Pancreas (tissue), 10 donors: ENCODE data around the gene LANCL2. TPM values are rescaled to one million over a fixed set of nuclear protein-coding genes. Genes with fewer than 3 reads are reported as not detected.

Experiments used
- ATAC-seq, 4 donors: fragments of 200-7000 bp; cut with Tn5 transposase; one replicate each; pipeline versions ENCODE4 v1.8.0 to v1.9.1; 2020; ENCODE audit warnings: mild to moderate bottlenecking in 4 of 4, moderate library complexity in 4 of 4
- DNase-seq, 6 donors: peaks; one replicate each; pipeline ENCODE4 v3.0.0-alpha.2; 2020
- FAIRE-seq: peaks from 2 replicates; lab custom pipeline; 2012; peaks lifted over from hg19 to GRCh38; lab: Jason Lieb, UNC
- H3K27ac ChIP-seq, 4 donors: fragments of 200-600 bp; sonication (generic); 1 replicate in 3 of 4; 2 replicates in 1 of 4; pipeline versions ENCODE4 v1.5.0 to v1.8.0; 2020
- H3K27me3 ChIP-seq, 4 donors: fragments of 200-600 bp; one replicate each; pipeline ENCODE4 v1.8.0; 2021
- H3K36me3 ChIP-seq, 3 donors: fragments of 200-600 bp; sonication (generic) in 1 of 3; one replicate each; pipeline versions ENCODE4 v1.5.0 to v1.8.0; 2020 to 2021
- H3K4me1 ChIP-seq, 3 donors: fragments of 200-600 bp; one replicate each; pipeline ENCODE4 v1.8.0; 2021
- H3K4me3 ChIP-seq, 4 donors: fragments of 200-600 bp; sonication (generic) in 2 of 4; one replicate each; pipeline versions ENCODE4 v1.5.0 to v1.8.0; 2020 to 2021
- H3K9me3 ChIP-seq, 4 donors: fragments of 200-600 bp; one replicate each; pipeline ENCODE4 v1.8.0; 2021
- CTCF ChIP-seq, 4 donors: fragments of 200-600 bp; sonication (generic) in 3 of 4; IDR thresholded peaks; one replicate each; pipeline versions ENCODE4 v1.5.0 to v1.8.0; 2021; ENCODE audit warnings: antibody characterized with exemption in 4 of 4
- WGBS, 2 donors: extraction: QIAGEN DNeasy Blood & Tissue Kit; methylation state at CpG; one replicate each; pipeline ENCODE4 v1.1.7; 2013; 5-methylcytosine and 5-hydroxymethylcytosine counted together
- intact Hi-C, 3 donors: fragments of 100-400 bp; cut with DNase I; formaldehyde crosslinking; loops; one replicate each; pipeline versions ENCODE4 v1.11.1 to v1.14.2; 2022
- polyA plus RNA-seq, 2 donors: library from polyadenylated mRNA; stranded (reverse); fragments of 200-250 nt; gene quantifications; one replicate each; pipeline ENCODE4 v1.2.3, GENCODE V29; 2013
- total RNA-seq, 6 donors: library from RNA; stranded (reverse); fragmentation: NEBNext Ultra II Directional in 4 of 6; extraction: Animal tissue kit (Norgen Biotek cat#: 25700) in 4 of 6; gene quantifications; one replicate each; pipeline versions ENCODE4 v1.2.1 to v1.2.4, GENCODE V29; 2021 to 2023
- donor health status: healthy with polysubstance abuse.
- donor health status: DM: no; HTN: no; CAD: no; lungs with moderate emphysema.
- donor health status: DM: no; HTN: no; CAD: no.
- donor health status: control.
- donor health status: control.
- donor health status: Bipolar disorder and iron deficiency.
- donor health status: DM: yes; HTN: yes; CAD: no.
- donor health status: DM: no; HTN: no; CAD: no.
- donor health status: DM: no; HTN: no; CAD: no.
- donor health status: DM: yes; HTN: yes; CAD: no.

The LANCL2 gene
- total and polyA plus RNA-seq, 8 donors, result 4.6 to 8.5 (median 6.3) TPM

GRCh38 chr7:55335151-55335550 lies 30.0 kb upstream of the LANCL2 start:
- Histone ChIP-seq H3K27ac (no peak overlapping the region), H3K27me3 (no peaks in the 10 kb centered on the region), H3K4me1 (no peaks in the 10 kb centered on the region), H3K9me3 (no peaks in the 10 kb centered on the region), H3K36me3 (no peaks in the 10 kb centered on the region), H3K4me3 (no peak overlapping the region)
- WGBS, 2 donors, result 62 to 75% methylated on average over 5 of the region's 5 CpGs
- no peak for TF ChIP-seq CTCF (IDR thresholded peaks at IDR 0.05)
- intact Hi-C loops, result no loop called here
- FAIRE-seq, result no peak
- ATAC-seq, result no peak
- no peak for DNase-seq

GRCh38 chr7:55335786-55336185 lies 29.4 kb upstream of the LANCL2 start:
- H3K9me3 ChIP-seq, result no peaks in the 10 kb centered on the region
- intact Hi-C loops, result no loop called here
- WGBS, 2 donors, result 59 to 76% methylated on average over 5 of the region's 5 CpGs
- no peak overlapping the region for H3K27ac ChIP-seq
- no peaks in the 10 kb centered on the region for H3K36me3 ChIP-seq
- DNase-seq, result no peak
- no peak for ATAC-seq
- FAIRE-seq, result no peak
- H3K4me1 ChIP-seq, result no peaks in the 10 kb centered on the region
- H3K27me3 ChIP-seq, result no peaks in the 10 kb centered on the region
- no peak overlapping the region for H3K4me3 ChIP-seq
- no peak for TF ChIP-seq CTCF (IDR thresholded peaks at IDR 0.05)

GRCh38 chr7:55336540-55336939 lies 28.6 kb upstream of the LANCL2 start:
- TF ChIP-seq CTCF (IDR thresholded peaks at IDR 0.05), result no peak
- Histone ChIP-seq H3K36me3 (no peaks in the 10 kb centered on the region), H3K27me3 (no peaks in the 10 kb centered on the region), H3K4me1 (no peaks in the 10 kb centered on the region), H3K4me3 (no peak overlapping the region), H3K27ac (no peak overlapping the region), H3K9me3 (no peaks in the 10 kb centered on the region)
- ATAC-seq (no peak), DNase-seq (no peak), FAIRE-seq (no peak)
- 50 to 57% methylated on average over 3 of the region's 3 CpGs for WGBS, 2 donors
- intact Hi-C loops, result no loop called here

DNA sequence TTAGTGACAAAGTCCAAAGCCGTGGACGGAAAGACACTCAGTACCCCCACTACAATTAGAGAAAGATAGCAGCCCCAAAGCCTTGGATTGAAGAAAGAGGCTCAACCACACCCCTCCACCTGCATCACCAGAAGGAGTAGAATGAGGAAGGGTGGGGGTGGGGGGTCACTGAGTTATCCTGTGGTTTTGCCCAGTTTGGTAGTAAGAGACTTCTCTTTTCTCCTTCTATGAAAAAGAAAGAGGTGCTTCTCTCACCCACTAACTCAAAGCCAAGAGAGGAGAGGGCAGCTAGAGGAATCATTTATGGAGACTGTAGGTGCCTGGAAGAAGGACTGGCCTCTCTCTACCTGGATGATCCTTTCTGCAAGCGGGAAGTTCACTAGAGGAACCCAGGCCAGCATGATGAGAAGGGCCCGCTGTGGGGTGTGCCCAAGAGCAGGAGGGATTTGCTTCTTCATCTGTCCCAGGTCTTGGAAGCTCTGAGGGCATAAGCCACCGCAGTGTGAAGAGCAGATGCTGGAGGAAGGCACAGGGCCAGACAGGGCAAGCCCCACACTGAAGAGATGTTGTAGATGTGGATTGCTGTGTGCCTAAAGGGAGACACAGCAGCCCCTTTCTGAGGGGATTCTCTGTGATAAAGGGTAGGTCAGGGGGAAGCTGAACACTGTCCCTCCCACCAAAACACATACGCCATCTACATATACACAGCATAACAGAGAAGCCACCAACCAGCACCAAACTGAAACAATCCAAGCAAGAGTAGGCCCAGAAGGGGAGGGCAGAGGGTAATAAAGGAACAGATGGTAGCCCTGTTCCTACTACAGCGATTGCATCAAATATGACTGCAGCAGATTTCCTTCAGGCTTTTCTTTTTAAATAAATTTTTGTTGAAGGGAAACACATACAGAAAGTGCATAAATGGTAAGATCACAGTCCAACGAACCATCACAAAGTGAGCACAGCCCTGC lies 25.8 kb upstream of the LANCL2 start:
- no peak overlapping the region for H3K4me3 ChIP-seq
- no peaks in the 10 kb centered on the region for H3K9me3 ChIP-seq
- ATAC-seq, result no peak
- no peak for FAIRE-seq
- no peak for TF ChIP-seq CTCF (IDR thresholded peaks at IDR 0.05)
- H3K36me3 ChIP-seq, result no peaks in the 10 kb centered on the region
- WGBS, 2 donors, result 70 to 73% methylated on average over 8 of the region's 8 CpGs
- no peak overlapping the region for H3K27ac ChIP-seq
- intact Hi-C loops, result no loop called here
- no peaks in the 10 kb centered on the region for H3K4me1 ChIP-seq
- no peaks in the 10 kb centered on the region for H3K27me3 ChIP-seq
- DNase-seq, result no peak
